HT-29 (cell line): ENCODE results near the gene LIMA1. TPM values are rescaled to one million over a fixed set of nuclear protein-coding genes. Genes with fewer than 3 reads are reported as not detected.
A peak's percentile ranks its signal among the peaks of the same experiment; 100 is the strongest.

Source experiments
- DNase-seq: peaks from one replicate; pipeline ENCODE4 v3.0.0-alpha.2; 2015; ENCODE audit warnings: low spot score
- small RNA-seq: library from RNA; depleted of rRNA; stranded (forward); fragments of <200 nt; gene quantifications from one replicate; pipeline ENCODE3, GENCODE V24; 2014
- total RNA-seq: library from RNA; depleted of rRNA; stranded (reverse); fragments of >200 nt; shearing (Covaris generic); gene quantifications from 2 replicates; pipeline ENCODE4 v1.2.3, GENCODE V29; 2014; rRNA removed

The LIMA1 gene
- total RNA-seq, 1 experiment from 2014 or later = 81.4 TPM

- DNase-seq = no peak
These were observed 137.9 kb downstream of the LIMA1 start for GRCh38 chr12:50145439-50145838.

DNA sequence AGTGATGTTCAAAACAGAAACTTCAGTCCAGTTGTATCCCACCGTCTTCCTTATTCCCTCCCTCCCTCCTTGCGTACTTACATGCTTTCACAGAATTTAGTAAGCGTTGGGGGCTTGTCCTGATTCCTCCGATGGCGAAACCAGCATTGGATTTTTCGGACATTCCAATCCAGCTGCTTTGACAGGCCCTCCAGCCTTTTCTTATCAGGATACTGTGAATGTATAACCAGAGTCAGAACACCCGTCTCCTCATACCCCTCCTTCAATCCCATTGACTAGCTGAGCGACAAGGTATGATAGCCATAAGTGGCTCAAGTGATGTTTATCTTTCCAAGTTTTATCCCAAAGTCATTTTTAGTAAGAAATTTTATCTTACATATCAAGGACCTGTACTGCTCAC is 140.3 kb downstream of the LIMA1 start:
- no peak for DNase-seq

DNA sequence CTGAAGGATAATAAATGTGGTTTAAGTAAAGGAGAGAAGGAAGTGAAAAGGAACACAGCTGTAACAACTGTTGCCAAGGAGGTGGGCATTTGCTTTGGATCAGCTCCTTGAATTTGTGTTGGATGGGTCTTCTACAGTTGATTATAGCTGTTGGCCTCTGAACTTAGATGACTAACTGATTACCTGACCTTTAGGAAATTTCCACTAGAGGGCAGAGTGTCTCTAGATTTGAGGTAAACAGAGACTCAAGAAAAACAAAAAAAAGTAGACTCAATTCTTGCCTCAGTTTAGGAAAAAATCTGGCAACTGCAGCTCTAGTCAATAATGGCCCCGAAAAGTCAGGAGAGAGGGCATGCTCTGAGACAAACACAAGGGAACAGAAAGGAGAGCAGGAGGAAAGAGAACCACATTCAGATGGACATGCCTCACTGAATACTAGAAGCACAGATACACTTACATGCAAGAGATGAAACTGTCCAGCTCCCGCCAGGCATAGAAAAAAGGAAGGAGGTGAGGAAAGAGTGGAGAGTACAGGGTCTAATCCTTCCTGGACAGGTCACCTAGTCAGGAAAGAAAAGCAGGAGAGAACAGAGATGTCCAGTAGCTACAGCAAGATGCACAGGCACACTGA is 150.7 kb downstream of the LIMA1 start:
- peak; percentile 47 for DNase-seq

- DNase-seq = no peak
These were observed 154.0 kb downstream of the LIMA1 start for GRCh38 chr12:50129290-50129689.

- DNase-seq = no peak
These were observed 155.8 kb downstream of the LIMA1 start for GRCh38 chr12:50127546-50127945.

Small RNA genes lying within 50 kb of the gene (small RNA-seq; reads per million reads assigned to genes)
- not detected for gene MIR1293
- not detected for gene RNU6-1093P

Other genes with a start within 250 kb of the LIMA1 start
- 6.7 and 7.0 TPM in 2 replicates for gene ASIC1, start 225.9 kb downstream of the LIMA1 start, total RNA-seq
- 74.8 and 90.4 TPM in 2 replicates for gene SMARCD1, start 198.2 kb downstream of the LIMA1 start, total RNA-seq
- 8.0 and 9.5 TPM in 2 replicates for gene GPD1, start 179.5 kb downstream of the LIMA1 start, total RNA-seq
- gene COX14, start 171.3 kb downstream of the LIMA1 start, total RNA-seq = 85.6 and 98.6 TPM in 2 replicates
- gene CERS5, start 116.2 kb downstream of the LIMA1 start, total RNA-seq = 13.9 and 20.5 TPM in 2 replicates
- gene FAM186A, start 113.1 kb upstream of the LIMA1 start, total RNA-seq = not detected in 2 replicates
- 15.7 and 18.9 TPM in 2 replicates for gene LARP4, start 117.4 kb upstream of the LIMA1 start, total RNA-seq
- 18.3 and 21.4 TPM in 2 replicates for gene DIP2B, start 221.5 kb upstream of the LIMA1 start, total RNA-seq